Nephron progenitor cell (in vitro differentiated cells): ENCODE measurements around the gene UBE3B.
A peak's percentile ranks its signal among the peaks of the same experiment; 100 is the strongest.

Experiments used
- DNase-seq: peaks from one replicate; pipeline ENCODE4 v3.0.0; 2021
- H3K27ac Mint-ChIP-seq: 2 replicates; pipeline ENCODE4 v1.8.0; 2021; ENCODE audit warnings: mild to moderate bottlenecking, moderate library complexity, mixed read lengths
- H3K27me3 Mint-ChIP-seq: 2 replicates; pipeline ENCODE4 v1.8.0; 2021; ENCODE audit warnings: mild to moderate bottlenecking, low read depth, mixed read lengths; ENCODE audit not compliant: poor library complexity
- H3K36me3 Mint-ChIP-seq: 2 replicates; pipeline ENCODE4 v1.8.0; 2021; ENCODE audit warnings: low read depth, mixed read lengths
- H3K4me1 Mint-ChIP-seq: 2 replicates; pipeline ENCODE4 v1.8.0; 2021; ENCODE audit warnings: mixed read lengths
- H3K4me3 Mint-ChIP-seq: 2 replicates; pipeline ENCODE4 v1.8.0; 2021; ENCODE audit warnings: mild to moderate bottlenecking, moderate library complexity, mixed read lengths
- H3K9me3 Mint-ChIP-seq: 2 replicates; pipeline ENCODE4 v1.8.0; 2021; ENCODE audit warnings: mild to moderate bottlenecking, moderate library complexity, mixed read lengths
- CTCF ChIP-seq: fragments of 200-600 bp; sonication (generic); IDR thresholded peaks from 2 replicates; pipeline ENCODE4 v1.5.0; 2021; ENCODE audit warnings: antibody characterized with exemption

The UBE3B gene

DNA sequence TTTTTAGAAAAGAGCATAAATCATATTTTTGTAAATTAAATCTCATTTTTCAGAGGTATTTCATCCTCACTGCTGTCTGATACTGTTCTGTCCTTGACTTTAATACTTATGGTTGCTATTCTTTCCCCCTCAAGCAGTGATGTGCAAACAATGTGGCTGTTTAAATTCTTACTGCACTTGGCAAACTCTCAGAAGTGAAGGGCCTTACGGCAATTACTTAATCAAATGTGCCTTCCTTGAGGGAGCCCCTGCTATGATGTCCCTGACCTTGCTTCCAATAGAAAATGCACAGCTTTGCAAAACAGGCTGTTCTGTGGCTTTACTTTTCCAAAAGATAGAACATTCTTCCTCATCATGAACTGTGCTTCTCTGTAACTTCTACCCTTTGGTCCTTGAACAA is 35.2 kb downstream of the UBE3B start:
- H3K27me3 Mint-ChIP-seq = peaks cover 2% of the 10 kb centered on the region

DNA sequence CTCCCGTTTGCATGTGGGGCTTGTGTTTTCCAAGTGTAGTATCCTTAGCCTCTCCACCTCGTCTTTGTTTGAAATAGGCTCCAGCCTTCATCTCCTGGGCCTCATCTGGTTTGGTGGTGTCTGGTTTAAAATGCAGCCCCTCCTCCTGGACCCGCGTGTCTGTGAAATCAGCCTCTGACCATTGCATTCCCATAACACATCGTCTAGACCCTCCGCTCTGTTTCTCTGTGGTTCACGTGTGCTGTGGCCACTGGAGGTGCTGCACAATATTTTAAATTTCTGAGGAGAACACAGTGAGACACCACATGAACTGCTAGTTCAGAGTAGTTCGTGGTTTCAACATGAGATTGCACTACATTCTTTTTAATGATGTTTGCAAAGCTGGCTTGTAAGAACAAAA is 35.6 kb downstream of the UBE3B start:
- no peak for DNase-seq
- Mint-ChIP-seq H3K27ac (peak overlapping the region; percentile 75), H3K9me3 (no peaks in the 10 kb centered on the region), H3K4me1 (peaks cover 24% of the 10 kb centered on the region), H3K36me3 (peaks cover 56% of the 10 kb centered on the region), H3K4me3 (no peak overlapping the region), H3K27me3 (peaks cover 2% of the 10 kb centered on the region)
- TF ChIP-seq CTCF = no peak

More for the DNA sequence above, 35.2 kb downstream of the UBE3B start:
- peak overlapping the region; percentile 75 for H3K27ac Mint-ChIP-seq
- H3K36me3 Mint-ChIP-seq = peaks cover 52% of the 10 kb centered on the region
- DNase-seq = no peak
- no peak overlapping the region for H3K4me3 Mint-ChIP-seq
- H3K4me1 Mint-ChIP-seq = peaks cover 24% of the 10 kb centered on the region
- no peaks in the 10 kb centered on the region for H3K9me3 Mint-ChIP-seq
- no peak for TF ChIP-seq CTCF

DNA sequence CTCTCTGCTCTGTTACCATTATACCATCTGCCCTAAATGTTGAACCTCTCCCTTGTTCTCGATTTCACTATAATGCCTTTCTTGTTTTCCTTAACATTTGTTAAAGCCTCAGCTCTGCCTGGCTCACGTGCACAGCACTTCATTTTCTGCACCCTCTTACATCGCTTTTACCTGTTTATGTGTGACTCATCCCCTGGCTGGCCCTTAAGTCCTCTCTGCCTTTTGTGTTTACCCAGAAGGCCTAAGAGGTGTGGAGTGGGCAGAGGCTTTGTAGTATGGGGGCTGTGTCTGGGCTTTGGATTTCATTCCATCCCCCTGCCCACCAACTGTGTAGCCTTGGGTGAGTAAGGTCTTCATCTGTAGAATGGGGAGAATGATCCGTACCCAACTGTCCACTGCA is 36.5 kb downstream of the UBE3B start:
- H3K27me3 Mint-ChIP-seq = peaks cover 7% of the 10 kb centered on the region
- H3K4me1 Mint-ChIP-seq = peaks cover 27% of the 10 kb centered on the region
- peaks cover 49% of the 10 kb centered on the region for H3K36me3 Mint-ChIP-seq
- no peak for DNase-seq
- no peak overlapping the region for H3K27ac Mint-ChIP-seq
- H3K9me3 Mint-ChIP-seq = no peaks in the 10 kb centered on the region
- no peak overlapping the region for H3K4me3 Mint-ChIP-seq
- TF ChIP-seq CTCF = no peak

GRCh38 chr12:109517619-109518018 is 40.2 kb downstream of the UBE3B start:
- H3K27ac Mint-ChIP-seq = no peak overlapping the region
- no peak for TF ChIP-seq CTCF
- DNase-seq = no peak
- no peaks in the 10 kb centered on the region for H3K9me3 Mint-ChIP-seq
- peaks cover 4% of the 10 kb centered on the region for H3K27me3 Mint-ChIP-seq
- peaks cover 16% of the 10 kb centered on the region for H3K4me1 Mint-ChIP-seq
- H3K4me3 Mint-ChIP-seq = no peak overlapping the region
- peaks cover 36% of the 10 kb centered on the region for H3K36me3 Mint-ChIP-seq

DNA sequence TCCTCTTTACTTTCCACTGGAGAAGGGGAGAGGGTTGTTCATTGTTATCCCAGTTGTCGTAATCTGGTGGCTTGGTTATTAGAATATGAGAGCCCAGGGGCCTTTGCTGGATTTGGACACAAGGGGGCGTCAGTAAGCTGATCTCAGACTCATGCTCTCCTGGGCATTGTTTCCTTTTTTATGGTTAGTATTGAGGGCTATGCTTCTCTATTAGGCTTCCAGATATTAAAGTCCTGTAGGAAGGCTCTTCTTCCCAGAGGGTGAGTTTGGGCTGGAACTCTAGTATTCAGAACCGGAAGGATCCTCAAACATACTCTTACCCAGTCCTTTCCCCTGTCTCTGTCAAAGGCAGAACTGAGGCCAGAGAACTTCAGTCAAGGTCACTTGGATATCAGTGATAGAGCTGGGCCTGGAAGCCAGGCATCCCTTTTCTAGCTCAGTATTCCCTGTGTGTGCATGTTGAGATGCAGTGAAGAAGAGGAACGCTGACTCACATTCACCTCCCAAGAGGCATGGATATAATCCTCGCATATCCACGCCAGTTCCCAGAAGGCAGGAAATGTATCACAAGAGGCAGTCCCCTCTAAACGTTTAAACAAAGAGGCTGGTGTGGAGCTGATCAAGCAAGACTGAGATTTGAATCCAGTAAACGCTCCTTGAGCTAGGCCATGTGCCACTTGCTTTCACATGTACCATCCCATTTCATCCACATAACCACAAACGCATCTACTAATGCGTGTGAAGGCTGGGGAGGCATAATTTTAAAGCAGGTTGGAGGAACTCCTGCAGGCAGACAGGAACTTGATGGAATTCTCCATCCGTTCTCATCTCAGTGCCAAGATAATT is 41.6 kb downstream of the UBE3B start:
- no peak overlapping the region for H3K4me3 Mint-ChIP-seq
- DNase-seq = peak; percentile 75
- H3K4me1 Mint-ChIP-seq = peaks cover 9% of the 10 kb centered on the region
- TF ChIP-seq CTCF = peak; percentile 89
- peaks cover 38% of the 10 kb centered on the region for H3K36me3 Mint-ChIP-seq
- H3K27me3 Mint-ChIP-seq = peaks cover 4% of the 10 kb centered on the region
- H3K27ac Mint-ChIP-seq = peak overlapping the region; percentile 34
- H3K9me3 Mint-ChIP-seq = no peaks in the 10 kb centered on the region

- Mint-ChIP-seq H3K9me3 (no peaks in the 10 kb centered on the region), H3K27me3 (peaks cover 4% of the 10 kb centered on the region), H3K36me3 (peaks cover 33% of the 10 kb centered on the region), H3K4me1 (peaks cover 16% of the 10 kb centered on the region), H3K27ac (no peak overlapping the region), H3K4me3 (no peak overlapping the region)
- no peak for TF ChIP-seq CTCF
- no peak for DNase-seq
Measured at GRCh38 chr12:109519787-109520186, 42.4 kb downstream of the UBE3B start.
